NCI-H1694 (cell line): ENCODE measurements around the gene GALR3.

Experiments
- DNase-seq: peaks from one replicate; lab custom pipeline; 2025; lab: John Stamatoyannopoulos, UW

GALR3 gene

DNA sequence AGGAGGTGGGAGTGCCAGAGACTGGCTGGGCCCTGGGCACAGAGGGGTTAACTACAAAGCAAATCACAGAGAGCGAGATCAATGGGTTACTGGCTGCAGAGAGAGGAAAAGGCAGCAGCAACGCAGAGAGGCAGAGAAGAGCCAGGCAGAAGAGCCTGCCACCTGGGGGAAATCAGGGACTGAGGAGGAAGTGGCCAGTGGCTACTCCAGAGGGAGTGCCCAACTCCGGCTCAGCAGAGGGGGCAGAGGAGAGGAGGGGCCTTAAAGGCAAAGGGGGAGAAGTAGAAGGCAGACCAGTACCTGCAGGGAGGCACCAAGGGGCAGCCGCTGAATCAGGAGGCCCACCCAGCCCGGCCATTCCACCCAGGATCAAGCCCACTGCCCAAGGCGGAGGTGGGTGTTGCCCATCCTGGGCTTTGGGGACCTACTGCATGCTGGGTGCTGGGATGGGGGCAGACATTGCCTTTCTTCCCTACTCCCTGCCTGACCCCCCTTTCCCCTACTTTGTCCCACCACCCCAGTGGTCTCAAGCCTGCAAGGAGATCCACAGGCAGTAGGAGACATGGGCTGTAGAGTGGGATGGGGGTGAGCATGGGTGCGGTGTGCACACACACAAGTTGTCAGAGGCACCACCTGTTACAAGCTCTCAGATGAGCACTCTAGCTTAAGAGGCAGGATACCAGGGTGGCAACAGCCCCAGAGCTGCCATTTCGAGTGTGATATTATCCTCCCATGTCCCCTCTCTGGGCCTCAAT lies 926 bp upstream of the GALR3 start:
- no peak for DNase-seq

DNA sequence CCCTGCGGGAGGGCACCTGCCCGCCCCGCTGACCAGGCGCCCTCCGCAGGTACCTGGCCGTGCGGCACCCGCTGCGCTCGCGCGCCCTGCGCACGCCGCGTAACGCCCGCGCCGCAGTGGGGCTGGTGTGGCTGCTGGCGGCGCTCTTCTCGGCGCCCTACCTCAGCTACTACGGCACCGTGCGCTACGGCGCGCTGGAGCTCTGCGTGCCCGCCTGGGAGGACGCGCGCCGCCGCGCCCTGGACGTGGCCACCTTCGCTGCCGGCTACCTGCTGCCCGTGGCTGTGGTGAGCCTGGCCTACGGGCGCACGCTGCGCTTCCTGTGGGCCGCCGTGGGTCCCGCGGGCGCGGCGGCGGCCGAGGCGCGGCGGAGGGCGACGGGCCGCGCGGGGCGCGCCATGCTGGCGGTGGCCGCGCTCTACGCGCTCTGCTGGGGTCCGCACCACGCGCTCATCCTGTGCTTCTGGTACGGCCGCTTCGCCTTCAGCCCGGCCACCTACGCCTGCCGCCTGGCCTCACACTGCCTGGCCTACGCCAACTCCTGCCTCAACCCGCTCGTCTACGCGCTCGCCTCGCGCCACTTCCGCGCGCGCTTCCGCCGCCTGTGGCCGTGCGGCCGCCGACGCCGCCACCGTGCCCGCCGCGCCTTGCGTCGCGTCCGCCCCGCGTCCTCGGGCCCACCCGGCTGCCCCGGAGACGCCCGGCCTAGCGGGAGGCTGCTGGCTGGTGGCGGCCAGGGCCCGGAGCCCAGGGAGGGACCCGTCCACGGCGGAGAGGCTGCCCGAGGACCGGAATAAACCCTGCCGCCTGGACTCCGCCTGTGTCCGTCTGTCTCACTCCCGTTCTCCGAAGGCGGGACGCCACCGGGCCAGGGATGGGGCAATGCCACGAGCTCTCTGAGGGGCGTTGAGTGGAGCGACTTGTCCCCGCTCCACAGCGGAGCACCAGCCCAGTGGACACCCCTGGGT lies 1.8 kb downstream of the GALR3 start:
- no peak for DNase-seq

DNA sequence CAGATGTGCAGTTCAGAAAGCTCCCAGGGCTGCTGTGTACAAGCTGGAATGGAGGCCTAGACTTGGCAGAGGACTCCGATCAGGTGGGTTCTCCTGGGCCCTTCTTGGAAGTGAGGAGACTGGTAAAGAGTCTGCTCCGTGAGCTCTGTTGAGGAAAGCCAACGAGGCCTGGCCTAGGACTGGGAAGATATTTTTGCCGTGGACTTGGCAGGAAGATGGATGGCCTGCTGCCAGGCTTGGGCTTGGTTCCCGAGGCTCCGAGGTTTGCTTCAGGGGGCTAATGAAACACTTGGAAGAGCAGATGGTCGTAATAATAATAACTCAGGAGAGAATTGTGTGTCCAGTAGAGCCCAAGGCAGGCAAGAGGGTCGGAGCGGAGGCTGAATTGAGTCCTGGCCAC lies 3.9 kb downstream of the GALR3 start:
- peak; percentile 41 for DNase-seq

DNA sequence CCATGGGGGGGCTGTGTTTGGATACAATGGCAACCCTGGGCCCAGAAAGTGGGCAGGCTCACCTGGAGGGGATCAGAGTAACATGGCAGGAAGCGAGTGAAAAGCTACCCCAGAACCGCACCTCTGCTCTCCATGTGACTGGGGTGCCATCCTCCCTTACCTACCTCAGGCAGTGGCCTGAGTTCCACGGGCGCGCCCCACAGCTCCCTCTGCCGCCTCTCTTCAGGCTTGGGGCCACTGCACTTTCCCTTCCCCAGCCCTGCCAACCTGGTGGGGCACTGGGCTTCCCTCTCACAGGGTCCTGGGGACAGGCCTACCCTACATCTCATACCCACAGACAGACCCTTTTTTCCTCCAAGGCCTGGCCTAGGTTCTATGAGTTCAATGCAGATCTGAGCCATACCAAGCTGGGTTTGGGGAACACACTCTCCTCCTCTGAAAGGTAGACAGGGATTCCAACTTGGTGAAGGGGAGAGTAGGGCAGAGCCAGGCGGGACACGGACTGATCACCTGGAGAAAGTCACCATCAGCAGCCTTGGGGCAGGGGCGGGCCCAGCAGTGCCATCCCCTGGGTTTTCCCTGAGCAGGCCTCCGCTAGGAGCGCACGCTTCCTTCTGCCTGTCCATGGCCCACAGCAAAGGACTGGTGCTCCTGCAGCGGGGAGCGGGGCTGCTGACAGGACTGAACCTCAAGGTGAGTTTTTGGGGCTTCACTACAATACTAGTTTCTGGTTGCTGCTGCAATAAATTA lies 7.1 kb downstream of the GALR3 start:
- no peak for DNase-seq

DNA sequence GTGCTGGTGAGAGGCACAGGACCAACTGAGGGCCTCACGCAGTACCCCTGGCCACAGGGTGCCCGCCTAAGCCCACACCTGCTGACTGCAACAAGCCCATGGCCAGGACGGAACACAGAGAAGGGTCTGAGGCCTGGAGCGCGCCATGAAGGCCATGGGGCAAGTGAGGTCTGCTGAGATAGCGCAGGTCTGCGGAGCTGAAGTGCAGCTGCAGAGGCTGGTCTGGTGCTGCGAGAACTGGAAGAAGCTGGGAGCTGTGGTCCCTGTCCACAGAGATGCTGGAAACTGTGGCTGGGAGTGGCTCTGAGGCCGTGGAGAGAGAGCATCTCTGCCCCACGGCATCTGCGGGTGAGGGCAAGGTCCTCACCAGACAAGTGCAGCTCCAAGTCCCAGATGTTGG lies 8.3 kb downstream of the GALR3 start:
- no peak for DNase-seq

DNA sequence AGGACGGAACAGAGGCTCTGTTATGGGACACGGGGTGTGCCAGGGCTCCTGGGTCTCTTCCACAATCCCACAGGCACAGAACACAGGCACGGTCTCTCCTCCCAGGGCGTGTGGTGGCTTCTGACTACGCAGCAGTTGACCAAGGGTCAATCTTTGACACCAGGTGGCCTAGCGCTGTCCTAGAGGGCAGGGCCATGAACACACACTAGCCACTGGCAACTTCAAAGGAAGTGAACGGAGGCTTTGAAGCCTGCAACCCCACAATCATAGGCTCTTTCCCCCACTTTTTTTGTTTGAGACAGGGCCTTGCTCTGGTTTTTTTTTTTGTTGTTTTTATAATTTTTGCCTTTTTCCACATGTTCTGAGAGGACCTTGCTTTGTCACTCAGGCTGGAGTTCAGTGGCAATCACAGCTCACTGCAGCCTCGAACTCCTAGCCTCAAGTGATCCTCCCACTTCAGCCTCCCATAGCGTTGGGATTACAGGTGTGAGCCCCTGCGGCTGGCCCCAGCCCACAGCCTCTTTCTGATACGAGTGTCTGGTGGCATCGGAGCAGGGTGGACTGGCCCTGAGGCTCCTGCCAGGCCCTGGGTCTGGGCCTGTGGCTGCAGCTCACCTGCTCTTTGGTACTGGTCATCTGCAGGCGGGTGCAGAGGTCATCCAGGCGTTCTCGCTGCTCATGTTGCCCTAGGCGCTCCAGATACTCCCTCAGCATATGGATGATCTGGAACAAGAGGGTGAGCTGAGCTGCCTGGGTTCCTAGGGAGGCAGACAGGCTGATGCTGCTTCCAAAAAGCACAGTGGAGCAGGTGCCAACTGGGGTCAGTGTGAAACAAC lies 9.1 kb downstream of the GALR3 start:
- no peak for DNase-seq

DNA sequence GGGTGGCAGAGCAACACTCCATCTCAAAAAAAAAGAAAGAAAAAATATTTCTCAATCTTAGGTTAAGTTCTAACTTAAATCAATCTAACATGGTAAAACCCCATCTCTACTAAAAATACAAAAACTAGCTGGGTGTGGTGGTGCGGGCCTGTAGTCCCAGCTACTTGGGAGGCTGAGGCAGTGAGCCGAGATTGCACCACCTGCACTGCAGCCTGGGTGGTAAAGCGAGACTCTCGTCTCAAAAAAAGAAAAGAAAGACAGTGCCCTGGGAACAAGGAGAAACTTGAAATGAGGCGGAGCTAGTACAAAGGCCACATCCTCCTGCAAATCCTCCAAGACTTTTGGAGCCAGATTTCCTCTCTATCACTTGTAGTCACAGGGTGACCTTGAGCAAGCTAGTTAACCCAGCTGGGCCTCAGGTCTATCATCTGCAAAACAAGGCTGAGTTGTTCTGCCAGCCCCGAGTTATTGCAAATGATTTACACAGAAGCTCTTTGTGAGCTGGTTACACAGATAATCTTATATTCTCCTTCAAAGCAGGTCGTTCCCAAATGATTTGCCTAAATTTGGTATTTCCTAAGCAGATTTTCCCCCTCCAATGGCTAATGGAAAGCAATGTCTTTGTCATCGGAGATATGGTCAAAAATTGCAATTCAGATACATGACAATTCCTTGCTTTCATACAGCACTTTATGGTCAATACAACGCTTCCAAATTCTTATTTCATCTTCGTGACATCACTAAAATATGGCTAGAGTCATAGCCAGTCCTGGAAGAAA lies 19.0 kb downstream of the GALR3 start:
- DNase-seq = no peak

DNA sequence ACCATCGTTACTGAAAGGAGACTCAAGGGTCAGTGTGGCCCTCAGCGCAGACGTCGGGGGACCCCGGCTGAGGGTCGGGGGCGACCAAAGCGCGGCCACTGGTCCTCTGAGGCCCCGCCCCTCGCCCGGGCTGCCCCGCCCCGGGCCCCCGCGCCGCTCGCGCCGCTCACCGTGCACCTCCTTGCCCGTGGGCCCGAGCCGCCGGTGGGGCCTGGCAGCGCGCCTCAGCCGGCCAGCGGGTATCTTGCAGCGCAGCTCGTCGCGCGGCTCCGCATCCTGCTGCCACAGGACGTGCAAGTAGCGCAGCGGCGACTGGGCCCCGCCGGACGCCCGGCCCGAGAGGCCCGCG lies 20.5 kb downstream of the GALR3 start:
- peak; percentile 9 for DNase-seq

DNA sequence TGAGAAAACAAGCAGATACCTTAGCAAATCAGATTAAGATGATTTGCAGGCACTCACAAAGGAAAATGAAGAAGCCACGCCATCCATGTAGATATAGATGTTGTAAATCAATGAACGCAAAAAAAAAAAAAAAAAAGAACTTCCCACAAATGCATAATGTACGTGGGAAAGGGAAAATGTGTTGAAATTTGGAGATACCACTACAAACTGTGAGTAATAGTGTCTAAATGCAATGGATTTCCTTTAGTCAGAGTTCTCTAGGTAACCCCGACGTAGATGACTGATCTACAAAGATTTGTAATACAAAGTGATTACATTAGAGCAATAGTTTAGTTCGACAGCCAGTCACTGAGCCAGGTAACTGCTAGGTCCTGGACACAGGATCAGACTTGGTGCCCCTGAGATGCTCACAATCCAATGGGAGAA lies 21.7 kb downstream of the GALR3 start:
- no peak for DNase-seq

DNA sequence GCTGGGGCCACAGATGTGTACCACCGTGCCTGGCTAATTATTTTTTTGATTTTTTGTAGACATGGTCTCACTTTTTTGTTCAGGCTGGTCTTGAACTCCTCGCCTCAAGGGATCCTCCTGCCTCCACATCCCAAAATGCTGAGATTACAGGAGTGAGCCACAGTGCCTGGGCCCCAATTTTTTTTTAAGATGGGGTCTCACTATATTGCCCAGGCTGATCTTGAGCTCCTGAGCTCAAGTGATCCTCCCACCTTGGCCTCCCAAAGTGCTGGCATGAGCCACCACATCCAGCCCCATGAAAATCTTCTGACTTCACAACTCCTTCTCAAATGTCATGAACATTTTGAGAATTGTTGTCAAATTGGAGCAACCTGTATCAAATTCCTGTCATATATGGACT lies 23.3 kb downstream of the GALR3 start:
- DNase-seq = no peak

DNA sequence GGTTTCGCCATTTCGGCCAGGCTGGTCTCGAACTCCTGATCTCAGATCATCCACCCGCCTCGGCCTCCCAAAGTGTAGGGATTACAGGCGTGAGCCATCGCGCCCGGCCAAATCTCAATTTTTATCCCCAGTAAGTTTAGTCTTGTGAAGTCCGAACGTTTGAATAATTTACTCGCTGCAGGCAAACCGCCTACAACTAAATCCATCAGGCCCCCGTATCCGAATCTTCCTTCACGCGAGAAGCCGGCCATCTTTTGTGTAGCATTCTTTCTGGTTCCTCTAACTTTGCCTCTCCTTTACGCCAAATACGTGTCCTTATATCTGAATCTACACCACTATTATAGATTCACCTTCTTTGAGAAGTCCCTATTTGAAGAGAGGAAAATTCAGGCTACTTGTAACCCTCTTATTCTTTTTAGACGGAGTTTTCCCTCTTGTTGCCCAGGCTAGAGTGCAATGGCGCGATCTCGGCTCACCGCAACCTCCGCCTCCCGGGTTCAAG lies 25.5 kb downstream of the GALR3 start:
- DNase-seq = peak; percentile 2

DNA sequence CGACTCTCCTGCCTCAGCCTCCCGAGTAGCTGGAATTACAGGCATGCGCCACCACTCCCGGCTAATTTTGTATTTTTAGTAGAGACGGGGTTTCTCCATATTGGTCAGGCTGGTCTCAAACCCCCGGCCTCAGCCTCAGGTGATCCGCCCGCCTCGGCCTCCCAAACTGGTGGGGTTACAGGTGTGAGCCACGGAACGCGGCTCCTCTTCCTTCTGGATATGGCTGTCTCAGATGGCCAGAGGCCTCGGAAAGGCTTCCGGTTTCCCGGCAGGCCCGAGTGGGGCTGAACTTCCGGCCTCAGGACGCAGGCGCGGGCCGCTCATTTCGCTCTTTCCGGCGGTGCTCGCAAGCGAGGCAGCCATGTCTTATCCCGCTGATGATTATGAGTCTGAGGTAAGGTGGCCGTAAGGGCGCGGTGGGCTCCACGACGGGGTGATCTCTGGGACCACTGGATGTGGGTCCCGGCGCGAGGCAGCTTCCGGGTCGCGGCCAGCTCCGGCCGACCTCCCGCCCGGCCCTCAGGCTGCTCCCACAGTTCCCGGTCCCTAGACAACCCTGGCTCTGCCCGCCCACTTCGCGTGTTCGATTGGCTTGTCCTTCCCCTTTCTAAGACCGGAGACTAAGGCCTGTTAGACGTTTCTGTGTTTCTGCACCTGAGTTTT lies 26.0 kb downstream of the GALR3 start, which contains the start of gene EIF3L:
Gene EIF3L, plus strand, starts transcription at position 331 of the 663 bp plus-strand sequence. Its CDS starts 31 bp downstream, at position 362.
- DNase-seq = peak; percentile 73

DNA sequence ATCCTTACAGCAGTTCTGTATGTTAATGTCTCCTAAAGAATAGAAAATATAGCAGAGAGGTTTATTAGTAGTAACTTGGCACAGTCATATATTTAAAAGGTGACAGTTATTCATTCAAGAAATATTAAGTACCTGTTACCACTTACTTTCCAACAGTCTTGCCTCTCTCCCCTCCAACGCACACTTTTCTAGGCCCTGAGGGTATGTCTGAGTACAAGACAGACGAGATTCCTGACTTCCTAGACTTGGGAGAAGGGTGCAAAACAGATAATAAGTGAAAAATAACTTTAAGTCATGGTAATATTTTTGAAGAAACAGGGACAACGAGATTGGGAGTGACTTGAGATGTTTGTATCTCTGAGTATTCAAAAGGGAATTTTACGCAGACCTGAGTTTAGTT lies 27.6 kb downstream of the GALR3 start:
- DNase-seq = no peak

DNA sequence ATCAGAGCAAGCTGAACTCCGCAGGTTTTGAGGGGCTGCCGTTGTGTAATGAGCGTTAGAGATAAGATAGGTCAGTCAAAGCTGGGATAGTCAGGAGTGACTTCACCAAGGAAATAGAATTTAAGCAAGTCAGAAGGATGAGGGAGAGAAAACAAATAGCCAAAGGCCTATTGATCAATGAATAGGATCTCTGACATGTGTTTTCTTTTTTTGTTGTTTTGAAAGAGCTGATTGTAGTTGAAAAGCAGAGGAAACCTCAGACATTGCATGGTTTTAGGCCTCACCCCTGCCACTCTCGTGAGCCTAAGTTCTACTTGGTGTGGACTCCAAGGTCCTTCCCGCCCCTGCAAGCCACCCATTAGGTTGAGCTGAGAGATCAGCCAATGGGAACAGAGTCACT lies 29.2 kb downstream of the GALR3 start:
- no peak for DNase-seq

DNA sequence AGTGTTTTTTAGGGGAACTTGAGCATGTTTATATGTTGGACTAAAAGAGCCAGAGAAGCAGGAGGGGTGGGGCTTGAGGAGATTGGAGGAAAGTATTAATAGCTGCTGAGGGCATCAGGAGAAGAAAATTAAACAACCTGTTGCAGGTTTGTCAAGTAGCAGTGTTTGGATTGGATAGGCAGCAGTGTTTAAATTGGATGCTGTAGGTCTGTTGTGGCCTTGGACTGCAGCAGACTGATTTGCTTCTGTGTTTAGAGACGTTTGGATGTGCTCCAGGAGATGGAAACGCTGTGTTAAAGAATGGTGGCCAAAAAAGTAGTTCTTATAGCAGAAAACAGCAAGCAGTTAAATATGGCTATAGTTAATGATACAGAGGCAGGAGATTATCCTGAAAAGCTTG lies 31.8 kb downstream of the GALR3 start:
- no peak for DNase-seq

DNA sequence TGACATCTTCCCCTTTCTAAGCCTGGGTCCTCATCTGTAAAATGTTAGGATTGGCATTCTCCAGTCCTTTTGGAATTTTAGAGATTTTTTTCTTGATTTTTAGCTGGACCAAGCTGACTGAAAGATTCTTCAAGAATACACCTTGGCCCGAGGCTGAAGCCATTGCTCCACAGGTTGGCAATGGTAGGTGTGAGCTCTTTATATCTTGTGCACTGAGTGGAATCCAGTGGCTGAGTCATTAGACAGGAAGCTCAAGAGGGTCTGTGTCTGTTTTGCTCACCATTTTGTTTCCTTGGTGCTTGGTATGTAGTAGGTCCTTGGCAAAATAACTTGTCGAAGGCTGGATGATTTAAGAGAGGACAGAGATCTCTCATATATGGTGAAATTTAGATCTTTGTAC lies 32.3 kb downstream of the GALR3 start:
- DNase-seq = no peak

DNA sequence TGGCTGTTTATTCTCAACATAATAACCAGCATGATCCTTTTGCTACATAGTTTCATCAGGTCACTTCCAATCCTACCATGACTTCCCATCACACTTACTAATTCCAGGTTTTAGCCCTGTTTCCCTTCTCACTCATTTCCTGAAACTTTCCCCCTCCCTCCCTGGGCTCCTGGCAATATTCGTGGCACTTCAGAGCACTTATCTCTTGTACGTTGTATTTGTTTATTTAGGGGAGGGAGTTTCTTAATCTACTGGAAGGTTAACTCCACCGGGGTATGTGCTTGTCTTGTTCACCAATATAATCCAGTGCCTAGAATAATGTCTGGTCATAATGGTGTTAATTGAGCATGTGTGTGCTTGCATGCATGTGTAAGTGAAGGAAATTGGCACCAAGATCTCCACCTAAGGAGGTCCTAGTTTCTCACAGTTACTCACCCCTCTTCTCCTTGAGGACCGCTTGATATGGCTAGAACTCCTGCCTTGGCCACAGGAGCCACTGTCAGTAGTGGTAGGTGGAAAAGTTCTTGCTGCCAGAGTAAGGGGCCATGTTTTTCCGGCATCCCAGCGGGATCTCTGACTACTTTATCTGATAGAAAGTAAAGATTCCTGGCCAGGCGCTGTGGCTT lies 37.7 kb downstream of the GALR3 start:
- no peak for DNase-seq

DNA sequence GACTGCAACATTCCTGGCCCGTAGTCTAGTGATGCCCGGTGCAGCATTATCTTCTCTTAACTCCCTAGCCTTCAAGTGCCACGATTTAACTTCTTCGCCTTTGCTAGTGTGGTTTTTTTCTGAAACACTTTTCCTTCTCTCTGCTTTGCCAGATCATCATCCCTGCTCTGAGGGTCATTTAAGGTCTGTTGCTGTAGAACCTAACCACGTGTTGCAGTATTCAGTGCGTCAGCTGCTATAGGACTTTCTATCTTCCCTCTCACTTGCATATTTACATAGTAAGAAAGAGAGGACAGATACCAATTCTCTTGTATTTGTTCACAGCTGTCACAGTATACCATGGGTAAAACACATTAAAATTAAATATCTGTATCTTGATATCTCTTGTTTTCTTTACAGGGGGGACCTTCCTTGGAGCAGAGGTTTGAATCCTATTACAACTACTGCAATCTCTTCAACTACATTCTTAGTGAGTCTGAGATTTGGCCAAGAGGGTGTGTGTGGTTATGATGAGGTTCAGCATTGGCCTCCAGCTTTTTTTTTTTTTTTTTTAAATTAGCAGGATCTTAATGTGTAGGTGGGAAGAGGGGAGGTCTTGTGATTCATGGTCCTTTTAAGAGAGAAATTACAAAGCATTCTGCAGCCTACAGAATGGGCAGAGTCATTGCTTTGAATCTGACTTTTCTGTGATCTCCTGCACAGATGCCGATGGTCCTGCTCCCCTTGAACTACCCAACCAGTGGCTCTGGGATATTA lies 39.6 kb downstream of the GALR3 start:
- no peak for DNase-seq

DNA sequence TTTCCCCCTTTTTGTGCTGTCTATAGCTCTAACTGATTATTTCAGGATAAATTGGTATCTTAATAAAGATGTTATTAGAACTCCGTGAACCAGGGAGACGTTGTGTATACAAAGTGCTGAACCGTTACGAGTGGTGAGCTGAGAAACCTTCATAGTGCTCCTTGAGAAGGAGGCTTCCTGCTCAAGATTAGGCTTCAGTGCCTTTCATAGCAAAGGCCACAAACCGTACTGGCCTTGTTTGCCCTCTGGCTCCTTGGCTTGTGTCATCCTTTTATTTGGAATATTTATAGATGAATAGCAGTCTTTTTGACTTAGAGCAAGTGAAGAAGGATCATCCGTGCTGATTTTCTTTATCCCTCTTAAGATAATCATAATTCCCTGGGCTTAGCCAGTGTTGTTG lies 42.3 kb downstream of the GALR3 start:
- DNase-seq = no peak
